Measurements from ENCODE around the gene ZC3H13.

- TF ChIP-seq, protein P1, sequence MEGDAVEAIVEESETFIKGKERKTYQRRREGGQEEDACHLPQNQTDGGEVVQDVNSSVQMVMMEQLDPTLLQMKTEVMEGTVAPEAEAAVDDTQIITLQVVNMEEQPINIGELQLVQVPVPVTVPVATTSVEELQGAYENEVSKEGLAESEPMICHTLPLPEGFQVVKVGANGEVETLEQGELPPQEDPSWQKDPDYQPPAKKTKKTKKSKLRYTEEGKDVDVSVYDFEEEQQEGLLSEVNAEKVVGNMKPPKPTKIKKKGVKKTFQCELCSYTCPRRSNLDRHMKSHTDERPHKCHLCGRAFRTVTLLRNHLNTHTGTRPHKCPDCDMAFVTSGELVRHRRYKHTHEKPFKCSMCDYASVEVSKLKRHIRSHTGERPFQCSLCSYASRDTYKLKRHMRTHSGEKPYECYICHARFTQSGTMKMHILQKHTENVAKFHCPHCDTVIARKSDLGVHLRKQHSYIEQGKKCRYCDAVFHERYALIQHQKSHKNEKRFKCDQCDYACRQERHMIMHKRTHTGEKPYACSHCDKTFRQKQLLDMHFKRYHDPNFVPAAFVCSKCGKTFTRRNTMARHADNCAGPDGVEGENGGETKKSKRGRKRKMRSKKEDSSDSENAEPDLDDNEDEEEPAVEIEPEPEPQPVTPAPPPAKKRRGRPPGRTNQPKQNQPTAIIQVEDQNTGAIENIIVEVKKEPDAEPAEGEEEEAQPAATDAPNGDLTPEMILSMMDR (conservative IDR thresholded peaks at IDR 0.05; ENCODE audit: low read depth, low read length) = peak; percentile 47
- no peak for TF ChIP-seq EZH2 (IDR thresholded peaks at IDR 0.05; ENCODE audit: borderline replicate concordance, low read depth, low read length, poor library complexity, severe bottlenecking)
Measured at GRCh38 chr13:45925151-45925550, 127.4 kb downstream of the ZC3H13 start.

All from A673 (cell line).